Smooth muscle cell (in vitro differentiated cells): ENCODE results near the gene TMCC1. TPM values are rescaled to one million over a fixed set of nuclear protein-coding genes. Genes with fewer than 3 reads are reported as not detected.

Experiments
- DNase-seq: peaks from one replicate; lab custom pipeline; 2025; ENCODE audit not compliant: unreplicated experiment; lab: John Stamatoyannopoulos, UW
- H2AFZ ChIP-seq: fragments of 200-600 bp; sonication (generic); 2 replicates; pipeline ENCODE4 v1.6.0; 2016; ENCODE audit warnings: antibody characterized with exemption, low read depth, mild to moderate bottlenecking
- H3F3A ChIP-seq: fragments of 200-600 bp; sonication (generic); 2 replicates; pipeline ENCODE4 v1.6.0; 2017; ENCODE audit warnings: antibody characterized with exemption, low read depth
- H3K27ac ChIP-seq: fragments of 200-600 bp; sonication (generic); 2 replicates; pipeline ENCODE4 v1.5.1; 2016; ENCODE audit warnings: low read depth, mild to moderate bottlenecking
- H3K27me3 ChIP-seq: fragments of 200-600 bp; sonication (generic); 2 replicates; pipeline ENCODE4 v1.6.1; 2016; ENCODE audit warnings: low read depth, mild to moderate bottlenecking
- H3K36me3 ChIP-seq: fragments of 200-600 bp; sonication (generic); 2 replicates; pipeline ENCODE4 v1.5.1; 2016; ENCODE audit warnings: low read depth
- H3K4me1 ChIP-seq: fragments of 200-600 bp; sonication (generic); 2 replicates; pipeline ENCODE4 v1.5.1; 2016; ENCODE audit warnings: low read depth
- H3K4me2 ChIP-seq: fragments of 200-600 bp; sonication (generic); 2 replicates; pipeline ENCODE4 v1.6.0; 2016; ENCODE audit warnings: mild to moderate bottlenecking
- H3K4me3 ChIP-seq: fragments of 200-600 bp; sonication (generic); 2 replicates; pipeline ENCODE4 v1.5.1; 2016; ENCODE audit warnings: mild to moderate bottlenecking
- H3K79me2 ChIP-seq: fragments of 200-600 bp; sonication (generic); 2 replicates; pipeline ENCODE4 v1.6.0; 2016; ENCODE audit warnings: low read depth, mild to moderate bottlenecking
- H3K9ac ChIP-seq: fragments of 200-600 bp; sonication (generic); 2 replicates; pipeline ENCODE4 v1.6.0; 2016; ENCODE audit warnings: low read depth
- H3K9me3 ChIP-seq: fragments of 200-600 bp; sonication (generic); replicated peaks from 2 replicates; pipeline ENCODE4 v1.5.1; 2016; ENCODE audit warnings: low read depth
- H4K20me1 ChIP-seq: fragments of 200-600 bp; sonication (generic); 2 replicates; pipeline ENCODE4 v1.6.0; 2016; ENCODE audit warnings: low read depth
- CTCF ChIP-seq: fragments of 200-600 bp; sonication (generic); IDR thresholded peaks from 2 replicates; pipeline ENCODE4 v1.5.1; 2017; ENCODE audit warnings: borderline replicate concordance, mild to moderate bottlenecking, antibody characterized with exemption; ENCODE audit not compliant: insufficient read depth, poor library complexity, severe bottlenecking
- WGBS: methylation state at CpG from one replicate; pipeline ENCODE4 v1.1.7; 2016; ENCODE audit warnings: low lambda C conversion rate; 5-methylcytosine and 5-hydroxymethylcytosine counted together
- polyA plus RNA-seq: library from polyadenylated mRNA; unstranded; fragments of >200 nt; fragmentation: Nextera tagmentation; extraction: Ambion mirVana; gene quantifications from 2 replicates; pipeline ENCODE4 v1.2.1, GENCODE V29; 2016
- total RNA-seq: library from RNA; depleted of rRNA; stranded (reverse); fragments of >200 nt; gene quantifications from 2 replicates; pipeline ENCODE4 v1.2.3, GENCODE V29; 2014

TMCC1 gene
- total and polyA plus RNA-seq, 2 experiments from 2014 or later = 5.3 to 17.8 TPM

DNA sequence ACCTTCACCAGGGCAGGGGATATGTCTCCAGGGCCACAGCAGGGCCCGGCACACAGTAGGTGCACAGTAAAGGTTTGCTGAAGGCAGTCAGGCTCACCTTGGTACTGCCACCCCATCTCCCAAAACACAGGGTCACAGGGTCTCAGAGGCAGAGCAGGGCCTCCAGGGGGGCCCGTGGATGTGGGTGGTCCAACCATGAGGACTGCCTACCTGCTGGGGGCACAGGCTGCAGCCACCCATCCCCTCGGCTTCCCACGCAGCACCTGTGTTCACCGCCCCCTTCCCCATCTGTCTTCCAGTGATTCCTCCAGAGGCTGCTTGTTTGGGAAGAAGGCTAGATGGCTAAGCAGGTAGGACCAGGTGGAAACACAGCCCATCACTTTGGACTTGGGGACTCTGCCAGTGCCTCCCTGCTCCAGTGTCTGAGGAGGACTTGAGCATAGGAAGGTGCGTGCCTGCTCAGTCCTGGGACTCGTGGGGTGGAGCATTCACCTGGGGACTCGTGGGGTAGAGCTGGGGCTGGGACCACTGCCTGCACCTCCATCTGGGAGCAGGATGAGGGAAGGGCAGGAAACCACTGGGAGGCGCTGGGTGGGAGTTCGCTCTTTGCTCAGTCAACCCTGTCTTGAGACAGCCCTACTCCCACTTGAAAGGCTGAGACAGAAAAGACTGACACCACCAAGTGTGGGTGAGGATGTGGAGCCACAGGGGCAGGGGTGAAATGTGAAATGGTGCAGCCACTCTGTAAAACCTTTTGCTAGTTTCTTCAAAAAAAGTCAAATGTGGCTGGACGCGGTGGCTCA, 268.2 kb downstream of the TMCC1 start:
- peaks cover 13% of the 10 kb centered on the region for H3K4me1 ChIP-seq
- WGBS = 77% methylated on average over 12 of the region's 12 CpGs
- H2AFZ ChIP-seq = no peak overlapping the region
- H3K36me3 ChIP-seq = no peaks in the 10 kb centered on the region
- no peaks in the 10 kb centered on the region for H3K27me3 ChIP-seq
- no peak for TF ChIP-seq CTCF
- H3K9ac ChIP-seq = peak overlapping the region; percentile 46
- peak overlapping the region; percentile 83 for H3K27ac ChIP-seq
- peak overlapping the region; percentile 55 for H3K4me2 ChIP-seq
- no peak overlapping the region for H3K4me3 ChIP-seq
- no peak for DNase-seq
- H3F3A ChIP-seq = peaks cover 13% of the 10 kb centered on the region
- H4K20me1 ChIP-seq = no peaks in the 10 kb centered on the region
- H3K9me3 ChIP-seq = no peaks in the 10 kb centered on the region
- H3K79me2 ChIP-seq = no peaks in the 10 kb centered on the region

DNA sequence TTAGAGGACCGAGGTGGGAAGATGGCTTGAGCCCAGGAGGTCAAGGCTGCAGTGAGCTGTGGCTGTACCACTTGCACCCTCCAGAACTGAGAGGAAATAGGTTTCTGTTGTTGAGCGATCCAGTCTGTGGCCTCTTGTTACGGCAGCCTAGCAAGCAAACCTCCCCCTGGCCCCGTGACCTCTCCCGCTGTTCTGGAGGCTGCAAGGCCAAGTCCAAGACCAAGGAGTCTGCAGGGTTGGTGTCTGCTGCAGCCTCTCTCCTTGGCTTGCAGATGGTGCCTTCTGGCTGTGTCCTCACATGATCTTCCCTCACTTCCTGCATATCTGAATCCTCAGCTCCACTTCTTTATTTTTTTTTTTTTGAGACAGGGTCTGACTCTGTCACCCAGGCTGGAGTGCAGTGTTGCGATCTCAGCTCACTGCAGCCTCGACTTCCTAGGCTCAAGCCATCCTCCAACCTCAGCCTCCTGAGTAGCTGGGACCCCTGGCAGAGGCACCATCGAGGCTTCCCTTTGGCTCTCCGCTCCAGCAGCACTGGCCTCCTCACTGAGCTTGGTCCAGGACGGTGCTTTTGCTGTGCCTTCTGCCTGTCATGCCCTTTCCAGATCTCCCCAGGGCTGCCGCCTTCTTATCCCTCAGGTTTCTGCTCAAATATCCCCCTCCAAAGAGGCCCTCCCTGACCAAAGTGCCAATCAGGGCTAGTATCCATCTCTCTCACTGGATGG, 269.0 kb downstream of the TMCC1 start:
- H3K4me3 ChIP-seq = no peak overlapping the region
- H3K9ac ChIP-seq = no peak overlapping the region
- TF ChIP-seq CTCF = no peak
- DNase-seq = no peak
- 95% methylated on average over 11 of the region's 11 CpGs for WGBS
- H2AFZ ChIP-seq = no peak overlapping the region
- no peaks in the 10 kb centered on the region for H4K20me1 ChIP-seq
- H3K36me3 ChIP-seq = no peaks in the 10 kb centered on the region
- no peaks in the 10 kb centered on the region for H3K27me3 ChIP-seq
- peaks cover 13% of the 10 kb centered on the region for H3K4me1 ChIP-seq
- H3F3A ChIP-seq = peaks cover 13% of the 10 kb centered on the region
- H3K27ac ChIP-seq = no peak overlapping the region
- H3K9me3 ChIP-seq = no peaks in the 10 kb centered on the region
- no peaks in the 10 kb centered on the region for H3K79me2 ChIP-seq
- no peak overlapping the region for H3K4me2 ChIP-seq

GRCh38 chr3:129623447-129624118, 269.9 kb downstream of the TMCC1 start:
- no peak for DNase-seq
- H2AFZ ChIP-seq = no peak overlapping the region
- H3K79me2 ChIP-seq = no peaks in the 10 kb centered on the region
- no peak for TF ChIP-seq CTCF
- WGBS = 80% methylated on average over 17 of the region's 17 CpGs
- no peaks in the 10 kb centered on the region for H3K9me3 ChIP-seq
- H3K4me1 ChIP-seq = peaks cover 13% of the 10 kb centered on the region
- H3K27ac ChIP-seq = no peak overlapping the region
- no peak overlapping the region for H3K4me3 ChIP-seq
- peaks cover 13% of the 10 kb centered on the region for H3F3A ChIP-seq
- no peak overlapping the region for H3K9ac ChIP-seq
- H4K20me1 ChIP-seq = no peaks in the 10 kb centered on the region
- no peaks in the 10 kb centered on the region for H3K27me3 ChIP-seq
- H3K36me3 ChIP-seq = no peaks in the 10 kb centered on the region
- H3K4me2 ChIP-seq = no peak overlapping the region
